BLaER1 treated with 17β-estradiol and CSF1 and Interleukin-3, amounts not matched to agents 10 nM and 100 nM (cell line): ENCODE measurements around the gene GFPT1.

Source experiments
- H3K27ac ChIP-seq, 11 experiments: shearing (Covaris generic); formaldehyde crosslinking; 2 replicates each; pipeline ENCODE4 v1.8.1; 2022
- H3K27me3 ChIP-seq, 11 experiments: shearing (Covaris generic); formaldehyde crosslinking; 2 replicates each; pipeline ENCODE4 v1.8.1; 2022
- H3K36me3 ChIP-seq, 11 experiments: shearing (Covaris generic); formaldehyde crosslinking; 2 replicates each; pipeline ENCODE4 v1.8.1; 2022
- H3K4me1 ChIP-seq, 10 experiments: shearing (Covaris generic); formaldehyde crosslinking; 2 replicates each; pipeline ENCODE4 v1.8.1; 2022
- H3K4me2 ChIP-seq, 11 experiments: shearing (Covaris generic); formaldehyde crosslinking; 2 replicates each; pipeline ENCODE4 v1.8.1; 2022
- H3K4me3 ChIP-seq, 10 experiments: shearing (Covaris generic); formaldehyde crosslinking; 2 replicates each; pipeline ENCODE4 v1.8.1; 2022
- H3K9ac ChIP-seq, 11 experiments: shearing (Covaris generic); formaldehyde crosslinking; 2 replicates each; pipeline ENCODE4 v1.8.1; 2022
- H3K9me3 ChIP-seq, 11 experiments: shearing (Covaris generic); formaldehyde crosslinking; replicated peaks in 1 of 11; 2 replicates each; pipeline ENCODE4 v1.8.1; 2022
- H4K20me1 ChIP-seq, 11 experiments: shearing (Covaris generic); formaldehyde crosslinking; 2 replicates each; pipeline ENCODE4 v1.8.1; 2022
- Cebpa-rat ChIP-seq, 11 experiments: shearing (Covaris generic); IDR thresholded peaks; 2 replicates each; pipeline ENCODE4 v1.8.1; 2022

The GFPT1 gene

GRCh38 chr2:69306822-69307578, 80.0 kb downstream of the GFPT1 start:
- H3K36me3 ChIP-seq, result no peaks in the 10 kb centered on the region
- H3K4me3 ChIP-seq, result peak overlapping the region; percentile 56 to 76 (median 68)
- peaks cover 0 to 15% (median 0%) of the 10 kb centered on the region in 11 experiments; a peak in 2 of 22 replicates for H4K20me1 ChIP-seq
- peaks cover 9 to 35% (median 31%) of the 10 kb centered on the region in 11 experiments for H3K27me3 ChIP-seq
- peak overlapping the region; percentile 35 to 80 (median 48); a peak in 20 of 22 replicates for H3K27ac ChIP-seq
- peak overlapping the region; percentile 46 to 87 (median 71) for H3K9ac ChIP-seq
- H3K9me3 ChIP-seq, result peaks cover 5 to 10% (median 8%) of the 10 kb centered on the region in 11 experiments; a peak in 18 of 22 replicates
- peaks cover 0 to 17% (median 11%) of the 10 kb centered on the region in 10 experiments; a peak in 16 of 20 replicates for H3K4me1 ChIP-seq
- H3K4me2 ChIP-seq, result peak overlapping the region; percentile 83 to 99 (median 96)
- no peak for TF ChIP-seq Cebpa-rat (IDR thresholded peaks at IDR 0.05)

- peaks cover 9 to 35% (median 31%) of the 10 kb centered on the region in 11 experiments for H3K27me3 ChIP-seq
- peak overlapping the region; percentile 56 to 76 (median 68) for H3K4me3 ChIP-seq
- peak overlapping the region; percentile 83 to 99 (median 96) for H3K4me2 ChIP-seq
- peak overlapping the region; percentile 46 to 87 (median 71) for H3K9ac ChIP-seq
- H3K4me1 ChIP-seq, result peaks cover 0 to 17% (median 11%) of the 10 kb centered on the region in 10 experiments; a peak in 16 of 20 replicates
- peaks cover 0 to 15% (median 0%) of the 10 kb centered on the region in 11 experiments; a peak in 2 of 22 replicates for H4K20me1 ChIP-seq
- no peak for TF ChIP-seq Cebpa-rat (IDR thresholded peaks at IDR 0.05)
- no peaks in the 10 kb centered on the region for H3K36me3 ChIP-seq
- peaks cover 5 to 10% (median 8%) of the 10 kb centered on the region in 11 experiments; a peak in 18 of 22 replicates for H3K9me3 ChIP-seq
- peak overlapping the region in 10 of 11 experiments; percentile 35 to 80 (median 50); a peak in 16 of 22 replicates for H3K27ac ChIP-seq
These were observed 80.6 kb downstream of the GFPT1 start for GRCh38 chr2:69306393-69306821.

GRCh38 chr2:69305712-69306392, 81.2 kb downstream of the GFPT1 start:
- Histone ChIP-seq H4K20me1 (peaks cover 0 to 15% (median 0%) of the 10 kb centered on the region in 11 experiments; a peak in 2 of 22 replicates), H3K4me3 (peak overlapping the region; percentile 56 to 76 (median 68)), H3K27me3 (peaks cover 9 to 35% (median 31%) of the 10 kb centered on the region in 11 experiments), H3K9ac (peak overlapping the region; percentile 46 to 87 (median 71); a peak in 17 of 22 replicates), H3K27ac (peak overlapping the region in 4 of 11 experiments; percentile 35 to 80 (median 72); a peak in 6 of 22 replicates), H3K4me1 (peaks cover 0 to 17% (median 11%) of the 10 kb centered on the region in 10 experiments; a peak in 16 of 20 replicates), H3K9me3 (peaks cover 5 to 10% (median 8%) of the 10 kb centered on the region in 11 experiments; a peak in 18 of 22 replicates), H3K4me2 (peak overlapping the region; percentile 83 to 99 (median 96)), H3K36me3 (no peaks in the 10 kb centered on the region)
- TF ChIP-seq Cebpa-rat (IDR thresholded peaks at IDR 0.05), result no peak

- Histone ChIP-seq H4K20me1 (peaks cover 0 to 15% (median 0%) of the 10 kb centered on the region in 11 experiments; a peak in 2 of 22 replicates), H3K4me3 (no peak overlapping the region), H3K4me1 (peaks cover 0 to 17% (median 11%) of the 10 kb centered on the region in 10 experiments; a peak in 16 of 20 replicates), H3K4me2 (no peak overlapping the region), H3K9ac (no peak overlapping the region), H3K27ac (no peak overlapping the region), H3K27me3 (peaks cover 9 to 35% (median 31%) of the 10 kb centered on the region in 11 experiments), H3K36me3 (no peaks in the 10 kb centered on the region), H3K9me3 (peaks cover 5 to 10% (median 8%) of the 10 kb centered on the region in 11 experiments; a peak in 18 of 22 replicates)
- TF ChIP-seq Cebpa-rat (IDR thresholded peaks at IDR 0.05), result no peak
These were observed 81.9 kb downstream of the GFPT1 start for GRCh38 chr2:69305166-69305565.

- H3K27ac ChIP-seq, result no peak overlapping the region
- H3K9ac ChIP-seq, result no peak overlapping the region
- H3K4me3 ChIP-seq, result no peak overlapping the region
- TF ChIP-seq Cebpa-rat (IDR thresholded peaks at IDR 0.05), result no peak
- H3K4me2 ChIP-seq, result no peak overlapping the region
- no peaks in the 10 kb centered on the region for H3K36me3 ChIP-seq
- peaks cover 9 to 35% (median 31%) of the 10 kb centered on the region in 11 experiments for H3K27me3 ChIP-seq
- H3K4me1 ChIP-seq, result peaks cover 0 to 17% (median 11%) of the 10 kb centered on the region in 10 experiments; a peak in 16 of 20 replicates
- peaks cover 5 to 10% (median 8%) of the 10 kb centered on the region in 11 experiments; a peak in 18 of 22 replicates for H3K9me3 ChIP-seq
- H4K20me1 ChIP-seq, result peaks cover 0 to 15% (median 0%) of the 10 kb centered on the region in 11 experiments; a peak in 2 of 22 replicates
These were observed 82.4 kb downstream of the GFPT1 start for GRCh38 chr2:69304656-69305055.

- Histone ChIP-seq H3K4me2 (no peak overlapping the region), H3K36me3 (no peaks in the 10 kb centered on the region), H3K27ac (no peak overlapping the region), H3K27me3 (peaks cover under 1 to 19% (median 15%) of the 10 kb centered on the region in 11 experiments; a peak in 21 of 22 replicates), H3K9me3 (peaks cover 5 to 10% (median 8%) of the 10 kb centered on the region in 11 experiments; a peak in 18 of 22 replicates), H3K4me3 (no peak overlapping the region), H4K20me1 (no peaks in the 10 kb centered on the region; a peak in 1 of 22 replicates), H3K4me1 (peaks cover 7 to 20% (median 12%) of the 10 kb centered on the region in 10 experiments; a peak in 17 of 20 replicates), H3K9ac (no peak overlapping the region)
- TF ChIP-seq Cebpa-rat (IDR thresholded peaks at IDR 0.05), result peak in 1 of 11 experiments; percentile 62; a peak in 2 of 22 replicates
These were observed 86.4 kb downstream of the GFPT1 start for GRCh38 chr2:69300650-69301049.

- TF ChIP-seq Cebpa-rat (IDR thresholded peaks at IDR 0.05), result no peak
- 0 out of 22 replicates have a peak overlapping the region, but pooled peaks of 1 of the 11 experiments have one; percentile 20 for H3K4me2 ChIP-seq
- H3K27ac ChIP-seq, result no peak overlapping the region
These were observed 87.1 kb downstream of the GFPT1 start for GRCh38 chr2:69299772-69300516.

More at GRCh38 chr2:69299772-69300516, 87.1 kb downstream of the GFPT1 start:
- no peaks in the 10 kb centered on the region for H4K20me1 ChIP-seq
- H3K27me3 ChIP-seq, result peaks cover 0 to 13% (median 10%) of the 10 kb centered on the region in 11 experiments; a peak in 15 of 22 replicates
- no peak overlapping the region for H3K9ac ChIP-seq
- no peak overlapping the region for H3K4me3 ChIP-seq
- no peaks in the 10 kb centered on the region for H3K36me3 ChIP-seq
- H3K9me3 ChIP-seq, result peaks cover 5 to 10% (median 8%) of the 10 kb centered on the region in 11 experiments; a peak in 18 of 22 replicates
- H3K4me1 ChIP-seq, result peaks cover 7 to 20% (median 12%) of the 10 kb centered on the region in 10 experiments; a peak in 17 of 20 replicates
